ENCODE data around the gene ABRACL. TPM values are rescaled to one million over a fixed set of nuclear protein-coding genes. Genes with fewer than 3 reads are reported as not detected.
A peak's percentile ranks its signal among the peaks of the same experiment; 100 is the strongest.

ABRACL gene
- total and polyA plus RNA-seq, 9 of the 15 experiments (the other 6 are each of a cell fraction or from before 2014, with no cell fraction given), result 1.1 to 5.2 (median 1.9) TPM

DNA sequence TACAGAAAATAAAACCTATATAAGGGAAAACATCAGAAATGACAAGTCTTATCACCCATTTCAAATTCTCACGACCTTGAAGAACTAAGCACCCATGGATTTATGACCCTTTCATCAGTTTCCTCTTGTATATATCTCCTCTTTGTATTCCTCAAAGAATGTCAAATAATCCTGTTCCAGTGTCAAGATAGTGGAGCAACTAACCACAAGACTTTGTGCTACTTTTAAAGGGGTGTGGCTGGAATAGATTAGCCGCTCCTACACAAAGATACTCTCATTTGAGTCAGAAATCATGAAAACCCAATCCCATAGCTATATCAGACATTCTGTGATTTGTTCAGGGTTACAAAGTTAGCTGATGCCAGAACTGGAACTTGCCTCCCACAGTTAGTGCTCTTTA is 47.1 kb upstream of the ABRACL start (continued):
- TF ChIP-seq FOXK2 (conservative IDR thresholded peaks at IDR 0.05 in 1 of 2, IDR thresholded peaks at IDR 0.05 in 1 of 2; ENCODE audit: low read depth in 2 of 2), result no peak
- 0 out of 2 replicates have a peak, but pooled peaks have one; percentile 29 for TF ChIP-seq ZNF584 (CRISPR knock-in tag; IDR thresholded peaks at IDR 0.05; ENCODE audit: low read depth)
- TF ChIP-seq, protein P1, sequence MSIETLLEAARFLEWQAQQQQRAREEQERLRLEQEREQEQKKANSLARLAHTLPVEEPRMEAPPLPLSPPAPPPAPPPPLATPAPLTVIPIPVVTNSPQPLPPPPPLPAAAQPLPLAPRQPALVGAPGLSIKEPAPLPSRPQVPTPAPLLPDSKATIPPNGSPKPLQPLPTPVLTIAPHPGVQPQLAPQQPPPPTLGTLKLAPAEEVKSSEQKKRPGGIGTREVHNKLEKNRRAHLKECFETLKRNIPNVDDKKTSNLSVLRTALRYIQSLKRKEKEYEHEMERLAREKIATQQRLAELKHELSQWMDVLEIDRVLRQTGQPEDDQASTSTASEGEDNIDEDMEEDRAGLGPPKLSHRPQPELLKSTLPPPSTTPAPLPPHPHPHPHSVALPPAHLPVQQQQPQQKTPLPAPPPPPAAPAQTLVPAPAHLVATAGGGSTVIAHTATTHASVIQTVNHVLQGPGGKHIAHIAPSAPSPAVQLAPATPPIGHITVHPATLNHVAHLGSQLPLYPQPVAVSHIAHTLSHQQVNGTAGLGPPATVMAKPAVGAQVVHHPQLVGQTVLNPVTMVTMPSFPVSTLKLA (conservative IDR thresholded peaks at IDR 0.05), result peak in 1 of 2 experiments; percentile 22; a peak in 1 of 4 replicates
- TF ChIP-seq COPS2 (conservative IDR thresholded peaks at IDR 0.05), result no peak
- peak; percentile 72; the same call in 1 of the 2 replicates for TF ChIP-seq ESRRA (IDR thresholded peaks at IDR 0.05; ENCODE audit: borderline replicate concordance, low read depth)
- no peak for TF ChIP-seq RBM34 (IDR thresholded peaks at IDR 0.05; ENCODE audit: borderline replicate concordance, insufficient read depth, low read length)
- TF ChIP-seq, protein P2, sequence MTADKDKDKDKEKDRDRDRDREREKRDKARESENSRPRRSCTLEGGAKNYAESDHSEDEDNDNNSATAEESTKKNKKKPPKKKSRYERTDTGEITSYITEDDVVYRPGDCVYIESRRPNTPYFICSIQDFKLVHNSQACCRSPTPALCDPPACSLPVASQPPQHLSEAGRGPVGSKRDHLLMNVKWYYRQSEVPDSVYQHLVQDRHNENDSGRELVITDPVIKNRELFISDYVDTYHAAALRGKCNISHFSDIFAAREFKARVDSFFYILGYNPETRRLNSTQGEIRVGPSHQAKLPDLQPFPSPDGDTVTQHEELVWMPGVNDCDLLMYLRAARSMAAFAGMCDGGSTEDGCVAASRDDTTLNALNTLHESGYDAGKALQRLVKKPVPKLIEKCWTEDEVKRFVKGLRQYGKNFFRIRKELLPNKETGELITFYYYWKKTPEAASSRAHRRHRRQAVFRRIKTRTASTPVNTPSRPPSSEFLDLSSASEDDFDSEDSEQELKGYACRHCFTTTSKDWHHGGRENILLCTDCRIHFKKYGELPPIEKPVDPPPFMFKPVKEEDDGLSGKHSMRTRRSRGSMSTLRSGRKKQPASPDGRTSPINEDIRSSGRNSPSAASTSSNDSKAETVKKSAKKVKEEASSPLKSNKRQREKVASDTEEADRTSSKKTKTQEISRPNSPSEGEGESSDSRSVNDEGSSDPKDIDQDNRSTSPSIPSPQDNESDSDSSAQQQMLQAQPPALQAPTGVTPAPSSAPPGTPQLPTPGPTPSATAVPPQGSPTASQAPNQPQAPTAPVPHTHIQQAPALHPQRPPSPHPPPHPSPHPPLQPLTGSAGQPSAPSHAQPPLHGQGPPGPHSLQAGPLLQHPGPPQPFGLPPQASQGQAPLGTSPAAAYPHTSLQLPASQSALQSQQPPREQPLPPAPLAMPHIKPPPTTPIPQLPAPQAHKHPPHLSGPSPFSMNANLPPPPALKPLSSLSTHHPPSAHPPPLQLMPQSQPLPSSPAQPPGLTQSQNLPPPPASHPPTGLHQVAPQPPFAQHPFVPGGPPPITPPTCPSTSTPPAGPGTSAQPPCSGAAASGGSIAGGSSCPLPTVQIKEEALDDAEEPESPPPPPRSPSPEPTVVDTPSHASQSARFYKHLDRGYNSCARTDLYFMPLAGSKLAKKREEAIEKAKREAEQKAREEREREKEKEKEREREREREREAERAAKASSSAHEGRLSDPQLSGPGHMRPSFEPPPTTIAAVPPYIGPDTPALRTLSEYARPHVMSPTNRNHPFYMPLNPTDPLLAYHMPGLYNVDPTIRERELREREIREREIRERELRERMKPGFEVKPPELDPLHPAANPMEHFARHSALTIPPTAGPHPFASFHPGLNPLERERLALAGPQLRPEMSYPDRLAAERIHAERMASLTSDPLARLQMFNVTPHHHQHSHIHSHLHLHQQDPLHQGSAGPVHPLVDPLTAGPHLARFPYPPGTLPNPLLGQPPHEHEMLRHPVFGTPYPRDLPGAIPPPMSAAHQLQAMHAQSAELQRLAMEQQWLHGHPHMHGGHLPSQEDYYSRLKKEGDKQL (CRISPR knock-in tag; IDR thresholded peaks at IDR 0.05; ENCODE audit: borderline replicate concordance), result no peak
- TF ChIP-seq SOX6 (IDR thresholded peaks at IDR 0.05), result peak; percentile 90
- no peak for TF ChIP-seq ZFP36 (IDR thresholded peaks at IDR 0.05; ENCODE audit: low read depth, low read length, partially characterized antibody)
- TF ChIP-seq SMARCB1 (IDR thresholded peaks at IDR 0.05; ENCODE audit: insufficient read length, low read depth), result no peak
- peak; percentile 78 for TF ChIP-seq TEAD4 (IDR thresholded peaks at IDR 0.05; ENCODE audit: low read length)
- no peak for TF ChIP-seq TEAD4 (CRISPR knock-in tag; IDR thresholded peaks at IDR 0.05; ENCODE audit: borderline replicate concordance)
- TF ChIP-seq, protein P3, sequence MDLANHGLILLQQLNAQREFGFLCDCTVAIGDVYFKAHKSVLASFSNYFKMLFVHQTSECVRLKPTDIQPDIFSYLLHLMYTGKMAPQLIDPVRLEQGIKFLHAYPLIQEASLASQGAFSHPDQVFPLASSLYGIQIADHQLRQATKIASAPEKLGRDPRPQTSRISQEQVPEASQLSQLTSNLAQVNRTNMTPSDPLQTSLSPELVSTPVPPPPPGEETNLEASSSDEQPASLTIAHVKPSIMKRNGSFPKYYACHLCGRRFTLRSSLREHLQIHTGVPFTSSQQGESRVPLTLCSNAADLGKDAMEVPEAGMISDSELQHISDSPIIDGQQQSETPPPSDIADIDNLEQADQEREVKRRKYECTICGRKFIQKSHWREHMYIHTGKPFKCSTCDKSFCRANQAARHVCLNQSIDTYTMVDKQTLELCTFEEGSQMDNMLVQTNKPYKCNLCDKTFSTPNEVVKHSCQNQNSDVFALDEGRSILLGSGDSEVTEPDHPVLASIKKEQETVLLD (IDR thresholded peaks at IDR 0.05), result no peak
- TF ChIP-seq, protein P4, sequence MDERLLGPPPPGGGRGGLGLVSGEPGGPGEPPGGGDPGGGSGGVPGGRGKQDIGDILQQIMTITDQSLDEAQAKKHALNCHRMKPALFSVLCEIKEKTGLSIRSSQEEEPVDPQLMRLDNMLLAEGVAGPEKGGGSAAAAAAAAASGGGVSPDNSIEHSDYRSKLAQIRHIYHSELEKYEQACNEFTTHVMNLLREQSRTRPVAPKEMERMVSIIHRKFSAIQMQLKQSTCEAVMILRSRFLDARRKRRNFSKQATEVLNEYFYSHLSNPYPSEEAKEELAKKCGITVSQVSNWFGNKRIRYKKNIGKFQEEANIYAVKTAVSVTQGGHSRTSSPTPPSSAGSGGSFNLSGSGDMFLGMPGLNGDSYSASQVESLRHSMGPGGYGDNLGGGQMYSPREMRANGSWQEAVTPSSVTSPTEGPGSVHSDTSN (CRISPR knock-in tag; IDR thresholded peaks at IDR 0.05; ENCODE audit: low read depth), result no peak
- TF ChIP-seq, protein P4 (tag; conservative IDR thresholded peaks at IDR 0.05; ENCODE audit: low read depth), result peak; percentile 75

All from K562 (cell line).